AML-193 (cell line): ENCODE results near the gene ATXN10.

Experiments
- DNase-seq, 2 experiments: peaks; one replicate each; lab custom pipeline; 2025; lab: John Stamatoyannopoulos, UW

The ATXN10 gene

DNA sequence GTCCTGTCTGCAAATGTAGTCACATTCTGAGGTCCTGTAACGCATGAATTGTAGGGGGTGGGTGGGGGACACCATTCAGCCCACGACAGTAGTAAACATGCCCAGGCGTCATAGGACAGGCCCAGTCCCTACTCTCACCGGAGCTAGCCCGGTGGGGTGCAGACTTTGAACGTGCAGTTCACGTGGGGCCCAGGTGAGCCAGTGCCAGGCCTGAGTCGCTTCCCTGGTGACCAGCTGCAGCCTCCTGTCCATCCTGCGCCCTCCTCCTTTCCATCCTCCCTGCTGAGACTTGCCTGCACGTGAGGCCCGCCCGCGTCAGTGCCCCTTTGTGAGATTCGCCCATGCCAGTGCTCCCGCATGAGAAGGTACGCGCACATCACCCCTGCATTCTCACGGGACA is 188.6 kb downstream of the ATXN10 start:
- no peak for DNase-seq

DNA sequence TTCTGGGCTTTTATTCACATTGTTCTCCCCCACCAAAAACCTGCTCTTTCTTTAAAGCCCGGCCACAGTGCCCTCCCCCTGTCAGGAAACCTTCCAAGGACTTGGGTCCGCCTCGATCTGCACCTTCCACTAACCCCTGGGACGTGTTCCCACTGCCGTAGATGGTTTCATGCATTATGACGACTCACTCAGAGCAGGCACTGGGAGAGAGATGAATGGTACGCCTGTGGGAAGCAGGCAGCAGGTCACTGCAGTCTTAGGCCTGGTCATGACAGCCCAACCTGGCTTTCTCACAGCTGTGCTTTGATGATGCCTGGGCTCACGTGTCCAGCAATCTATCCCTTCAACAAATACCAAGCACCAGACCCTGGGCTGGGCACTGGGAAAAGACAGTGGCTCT is 189.6 kb downstream of the ATXN10 start:
- DNase-seq = no peak

DNA sequence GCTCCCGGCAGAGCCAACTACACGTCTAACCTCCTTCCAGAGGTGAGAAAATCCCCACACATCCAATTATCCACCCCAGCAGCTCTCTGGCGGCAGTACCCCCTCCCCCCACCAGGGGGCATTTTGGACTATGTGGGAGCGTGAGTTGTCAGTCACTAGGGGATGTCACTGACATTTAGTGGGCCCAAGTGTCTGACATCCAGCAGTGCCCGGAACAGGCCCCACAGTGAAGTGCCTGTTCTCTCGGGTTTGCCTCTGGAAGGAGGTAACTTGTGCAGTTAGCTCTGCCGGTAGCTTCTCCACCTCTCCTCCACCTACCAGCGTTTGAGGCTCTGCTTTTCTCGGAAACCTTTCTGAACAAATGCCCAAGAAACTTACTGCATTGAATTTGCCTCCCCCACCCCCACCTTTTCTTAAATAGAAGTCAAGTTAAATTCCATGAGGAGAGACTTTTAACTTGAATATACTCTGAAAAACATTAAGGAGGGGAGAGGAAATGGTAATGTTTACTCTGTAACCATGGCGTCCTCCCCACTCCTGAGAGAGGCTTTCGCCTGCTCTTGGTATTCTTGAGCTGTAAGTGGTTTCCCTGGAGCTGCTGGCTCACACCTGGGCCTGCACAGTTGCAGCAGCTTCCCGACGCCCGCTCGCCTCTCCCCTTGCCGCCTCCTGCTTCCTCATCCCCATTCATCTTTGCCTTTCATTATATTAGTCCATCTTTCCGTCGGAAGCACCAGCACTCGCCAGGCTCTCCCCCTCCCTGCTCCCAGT is 192.5 kb downstream of the ATXN10 start:
- peak; percentile 28 to 31 for DNase-seq

DNA sequence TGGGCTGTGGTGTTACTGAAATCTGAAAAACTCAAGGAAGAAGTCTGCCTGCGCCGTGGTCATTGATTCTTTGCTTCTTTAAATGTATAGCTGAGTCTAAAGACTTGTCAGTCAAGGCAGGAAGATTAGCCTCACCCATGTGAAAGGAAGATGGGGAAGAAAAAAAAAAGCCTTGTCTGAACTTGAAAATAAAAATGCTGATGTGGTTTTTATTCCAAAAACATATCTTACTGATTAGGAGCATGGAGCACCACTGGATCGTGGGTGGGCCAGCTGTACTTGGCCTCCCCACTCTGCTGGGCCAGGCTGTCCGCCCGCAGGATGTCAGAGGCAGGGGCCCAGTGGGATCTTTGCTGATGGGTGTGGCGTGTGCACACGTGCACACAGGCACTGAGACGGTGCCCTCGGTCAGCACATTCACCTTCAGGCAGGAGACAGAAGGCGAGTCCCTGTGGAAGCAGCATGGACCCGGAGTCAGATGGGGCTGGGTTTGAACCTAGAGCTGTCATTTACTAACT is 193.4 kb downstream of the ATXN10 start:
- no peak for DNase-seq

DNA sequence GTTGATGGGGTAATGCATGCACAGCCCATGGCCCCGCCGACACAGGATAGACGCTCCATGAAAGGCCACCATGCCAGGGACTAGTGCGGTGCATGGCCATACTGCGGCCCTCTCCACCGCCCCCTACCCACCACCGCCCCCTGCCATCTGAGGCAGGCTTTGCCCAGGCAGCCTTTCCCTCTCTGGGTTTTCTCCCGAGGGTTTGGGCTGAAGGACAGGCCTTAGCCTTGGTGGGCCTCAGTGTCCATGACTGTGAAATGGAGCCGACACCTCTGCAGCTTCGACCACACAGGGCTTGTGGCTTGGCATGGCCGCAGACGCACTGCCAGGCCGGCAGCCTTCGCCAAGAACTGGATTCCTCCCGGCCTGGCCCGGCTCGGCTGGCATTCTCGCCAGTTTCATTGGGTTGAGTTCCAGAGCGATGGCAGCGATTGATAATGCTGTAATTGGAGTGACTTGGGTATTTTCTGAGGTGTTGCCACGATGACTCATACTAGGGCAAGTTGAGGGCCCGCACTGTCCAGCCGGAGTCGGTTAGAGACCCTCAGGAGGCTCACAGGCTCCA is 194.0 kb downstream of the ATXN10 start:
- DNase-seq = no peak

DNA sequence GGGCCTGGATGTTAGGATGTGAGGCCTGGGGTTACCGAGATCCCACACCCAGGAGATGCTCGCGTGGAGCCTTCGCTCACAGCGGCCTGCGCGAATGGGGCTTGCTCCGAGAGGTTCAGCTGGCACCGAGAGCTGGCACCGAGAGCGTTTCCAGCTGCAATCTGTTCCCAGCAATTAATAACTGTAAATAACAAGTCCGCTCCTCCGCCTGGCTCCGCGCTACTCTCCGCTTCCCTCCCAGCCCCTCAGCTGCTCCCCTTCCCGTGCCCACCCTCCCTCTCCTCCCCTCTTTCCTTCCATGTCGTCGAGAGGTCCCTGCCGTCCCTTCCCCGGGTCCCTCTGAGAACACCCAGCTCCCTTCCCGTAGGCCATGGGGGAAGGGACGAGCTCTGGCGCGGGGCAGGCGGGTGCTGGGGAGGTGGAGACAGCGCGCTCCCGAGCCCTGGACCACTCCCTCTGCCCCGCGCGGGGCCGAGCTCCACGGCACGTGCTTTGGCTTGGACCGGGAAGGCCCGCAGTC is 194.6 kb downstream of the ATXN10 start:
- DNase-seq = no peak

DNA sequence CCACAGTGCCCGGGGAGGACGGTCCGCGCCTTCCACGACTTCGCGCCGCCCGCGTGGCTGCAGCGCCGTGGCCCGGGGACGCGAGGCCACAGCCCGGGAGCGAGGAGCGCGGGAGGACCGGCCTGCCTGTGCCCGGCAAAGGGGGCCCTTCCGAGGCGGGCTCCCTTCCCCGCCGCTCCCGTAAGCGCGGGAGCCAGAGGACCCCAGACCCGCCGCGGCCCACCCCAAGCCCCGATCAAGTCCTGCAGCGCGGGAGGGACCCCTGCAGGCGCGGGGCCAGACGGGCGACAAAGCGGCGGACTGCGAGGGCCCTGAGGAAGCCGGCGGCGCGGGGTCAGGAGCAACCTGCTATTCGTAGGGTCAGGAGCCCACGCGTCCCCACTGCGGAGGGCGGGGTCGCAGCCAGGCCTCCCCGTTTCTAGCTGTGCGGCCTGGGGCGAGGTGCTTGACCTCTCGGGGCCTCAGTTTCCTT is 195.0 kb downstream of the ATXN10 start:
- DNase-seq = no peak

DNA sequence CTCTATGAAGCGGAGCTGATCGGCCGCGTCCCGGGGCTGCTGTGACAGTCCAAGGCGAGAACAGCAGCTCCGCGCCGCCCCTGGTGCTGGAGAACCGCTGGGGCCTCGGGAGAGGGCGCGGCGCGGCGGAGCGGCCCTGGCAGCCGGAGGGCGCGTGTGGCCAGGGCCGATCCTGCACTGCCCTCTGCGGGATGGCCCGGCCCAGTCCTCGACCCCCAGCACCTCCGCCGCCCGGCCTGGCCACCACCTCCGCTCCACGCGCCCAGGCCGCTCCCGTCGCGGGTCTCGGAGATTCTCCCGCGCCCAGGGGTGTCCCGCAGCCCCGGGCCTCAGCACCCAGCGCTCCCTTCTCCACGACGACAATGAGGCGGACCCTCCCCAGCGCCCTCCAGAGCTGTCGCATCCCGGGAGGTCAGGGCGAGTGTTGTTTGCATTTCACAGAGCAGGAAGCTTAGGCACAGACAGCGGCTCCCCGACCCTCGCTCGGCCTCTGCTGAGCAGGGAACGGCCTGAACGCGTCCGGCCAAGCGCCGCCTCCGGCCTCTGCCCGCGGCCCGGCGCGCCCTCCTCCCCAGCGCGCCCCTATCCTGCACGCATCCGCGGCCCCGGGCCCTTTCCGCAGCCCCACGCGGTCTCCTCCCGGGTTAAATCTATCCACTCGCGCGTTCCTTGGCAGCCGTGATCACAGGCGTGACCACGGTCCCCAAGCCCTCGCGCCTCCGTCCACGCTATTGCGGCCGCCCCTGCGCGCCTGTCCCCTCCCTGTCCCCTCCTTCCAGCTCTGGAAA is 195.7 kb downstream of the ATXN10 start:
- no peak for DNase-seq

DNA sequence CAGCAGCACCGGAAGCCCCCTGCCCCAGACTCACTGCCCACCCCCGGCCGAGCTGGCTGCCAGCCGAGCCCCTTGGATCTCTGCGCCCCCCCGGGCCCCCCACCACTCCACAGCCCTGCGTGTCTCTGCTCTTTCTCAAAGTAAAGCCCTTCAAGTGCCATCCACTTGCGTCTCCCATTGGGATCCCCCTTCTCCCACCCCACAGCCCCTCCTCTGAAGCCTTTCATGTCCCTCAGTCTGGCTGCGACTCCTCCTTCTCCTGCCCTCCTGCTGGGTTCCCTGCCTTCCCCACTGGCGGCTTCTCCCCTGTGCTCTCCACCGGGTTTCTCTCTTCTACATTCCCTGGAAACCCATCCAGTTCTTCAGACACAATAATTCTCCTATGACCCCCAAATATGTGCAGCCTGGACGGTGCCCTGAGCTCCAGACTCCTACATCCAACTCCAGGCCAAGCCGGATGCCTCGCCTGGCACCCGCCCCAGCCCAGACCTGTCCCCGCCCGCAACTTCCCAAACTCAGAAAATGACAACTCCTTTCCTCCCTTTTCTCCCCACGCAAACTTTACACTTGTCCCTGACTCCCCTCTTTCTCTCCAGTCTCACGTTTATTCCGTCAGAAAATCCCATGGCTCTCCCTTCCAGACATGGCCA is 196.4 kb downstream of the ATXN10 start:
- no peak for DNase-seq

DNA sequence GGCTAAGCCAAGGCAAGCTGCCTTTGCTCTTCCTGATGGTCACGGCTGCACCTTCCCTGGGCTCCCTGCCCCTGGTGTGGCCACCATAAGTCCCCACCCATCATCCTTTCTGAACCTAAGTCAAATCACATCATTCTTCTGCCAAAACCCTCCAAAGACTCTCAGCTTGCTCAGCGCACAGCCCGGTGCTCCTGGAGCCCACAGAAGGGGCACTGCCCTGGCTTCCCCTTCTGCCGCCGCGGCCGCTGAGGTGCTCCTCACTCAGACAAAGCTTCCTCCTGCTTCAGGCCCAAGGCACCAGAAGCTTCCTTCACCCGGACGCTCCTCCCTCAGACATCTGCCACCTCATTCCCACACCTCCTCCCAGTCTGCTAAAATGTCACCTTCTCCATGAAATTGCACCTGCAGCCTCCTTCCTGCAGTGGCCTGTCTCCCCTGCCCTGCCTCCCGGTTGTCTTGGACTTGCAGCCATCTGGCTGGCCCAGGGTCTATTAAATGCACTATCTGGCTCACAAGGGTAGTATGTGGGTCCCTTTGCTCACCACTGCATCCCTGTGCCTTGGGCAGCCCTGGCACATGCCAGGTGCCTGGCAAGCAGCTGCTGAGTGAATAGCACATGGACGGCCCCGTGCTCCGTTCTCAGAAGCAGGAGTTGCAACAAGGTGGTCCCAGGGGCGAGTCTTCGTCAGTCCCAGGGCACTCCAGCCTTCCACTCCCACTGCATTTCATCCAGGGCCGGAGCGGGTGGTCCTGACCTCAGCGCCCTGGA is 197.1 kb downstream of the ATXN10 start:
- no peak for DNase-seq

DNA sequence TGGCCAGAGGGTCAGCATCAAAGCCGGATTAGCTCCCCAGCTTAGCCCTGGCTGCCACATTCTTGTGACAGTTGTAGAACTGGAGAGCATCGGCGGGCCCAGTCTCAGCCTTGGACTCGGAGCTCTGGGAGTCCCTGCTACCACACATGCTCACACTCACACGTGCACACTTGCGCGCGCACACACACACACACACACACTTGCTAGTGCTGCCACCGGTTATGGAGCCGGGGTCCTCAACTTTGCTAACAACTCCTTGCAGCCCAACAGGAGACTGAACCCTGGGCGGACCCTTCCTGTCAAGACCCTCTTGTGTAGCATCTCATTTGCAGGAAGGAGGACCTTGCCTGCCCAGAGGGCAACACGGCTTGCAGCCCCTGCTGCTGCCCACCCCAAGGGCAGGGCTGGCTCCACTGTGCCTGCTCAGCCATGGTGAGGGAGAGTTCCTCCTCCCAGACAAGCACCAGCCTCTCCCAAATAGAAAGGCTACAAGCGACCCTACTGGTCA is 197.8 kb downstream of the ATXN10 start:
- DNase-seq = no peak

DNA sequence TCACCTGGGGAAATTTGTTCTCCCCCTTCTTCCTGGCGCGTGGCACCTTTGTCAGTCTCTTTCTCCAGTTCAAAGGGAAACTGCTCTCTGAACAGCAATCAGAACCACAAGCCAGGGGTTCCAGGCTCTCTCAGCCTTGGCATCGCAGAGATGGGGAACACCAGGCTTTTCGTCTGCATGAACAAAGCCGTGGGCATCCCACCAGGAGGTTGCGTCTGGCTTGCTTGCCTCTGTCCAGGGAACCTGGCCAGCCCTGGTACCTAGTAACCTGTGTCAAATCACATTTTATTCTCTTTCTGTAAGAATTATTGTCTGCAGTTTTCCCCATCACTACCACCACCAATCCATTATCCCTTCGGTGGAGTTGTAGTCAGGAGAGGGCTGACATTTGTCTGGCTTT is 198.4 kb downstream of the ATXN10 start:
- DNase-seq = no peak

DNA sequence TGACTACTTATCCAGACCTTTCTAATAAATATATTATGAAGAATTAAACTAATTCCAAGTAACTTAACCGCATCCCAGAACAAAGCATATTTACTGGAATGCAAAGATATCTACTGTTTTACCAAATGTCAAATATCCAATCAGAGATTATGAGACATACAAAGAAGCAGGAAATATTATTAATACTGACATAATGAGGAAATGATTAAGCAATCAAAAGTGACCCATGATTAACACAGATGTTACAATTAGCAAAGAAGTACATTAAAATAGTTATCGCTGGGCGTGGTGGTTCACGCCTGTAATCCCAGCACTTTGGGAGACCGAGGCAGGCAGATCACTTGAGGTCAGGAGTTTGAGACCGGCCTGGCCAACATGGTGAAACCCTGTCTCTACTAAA is 200.1 kb downstream of the ATXN10 start:
- no peak for DNase-seq

DNA sequence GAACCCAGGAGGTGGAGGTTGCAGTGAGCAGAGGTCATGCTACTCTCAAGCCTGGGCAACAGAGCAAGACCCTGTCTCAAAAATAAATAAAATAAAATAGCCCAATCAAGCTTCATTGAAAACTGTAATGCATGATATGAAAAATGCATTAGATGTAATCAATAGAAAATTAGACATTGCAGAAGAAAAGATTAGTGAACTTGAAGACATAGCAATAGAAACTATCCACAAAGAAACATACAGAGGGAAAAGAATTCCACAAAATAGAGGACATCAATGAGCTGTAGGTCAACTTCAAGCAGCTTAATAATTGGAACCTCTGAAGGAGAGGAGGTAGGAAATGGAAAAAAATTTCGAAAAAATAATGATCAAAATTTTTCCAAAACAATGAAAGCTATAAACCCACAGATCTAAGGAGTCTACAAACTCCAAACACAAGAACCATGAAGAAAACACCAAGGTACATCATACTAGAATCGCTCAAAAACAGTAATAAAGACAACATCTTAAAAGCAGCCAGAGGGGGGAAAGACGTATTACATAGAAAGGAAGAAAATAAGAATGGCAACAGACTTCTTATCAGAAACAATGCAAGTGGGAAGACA is 201.1 kb downstream of the ATXN10 start:
- DNase-seq = no peak

DNA sequence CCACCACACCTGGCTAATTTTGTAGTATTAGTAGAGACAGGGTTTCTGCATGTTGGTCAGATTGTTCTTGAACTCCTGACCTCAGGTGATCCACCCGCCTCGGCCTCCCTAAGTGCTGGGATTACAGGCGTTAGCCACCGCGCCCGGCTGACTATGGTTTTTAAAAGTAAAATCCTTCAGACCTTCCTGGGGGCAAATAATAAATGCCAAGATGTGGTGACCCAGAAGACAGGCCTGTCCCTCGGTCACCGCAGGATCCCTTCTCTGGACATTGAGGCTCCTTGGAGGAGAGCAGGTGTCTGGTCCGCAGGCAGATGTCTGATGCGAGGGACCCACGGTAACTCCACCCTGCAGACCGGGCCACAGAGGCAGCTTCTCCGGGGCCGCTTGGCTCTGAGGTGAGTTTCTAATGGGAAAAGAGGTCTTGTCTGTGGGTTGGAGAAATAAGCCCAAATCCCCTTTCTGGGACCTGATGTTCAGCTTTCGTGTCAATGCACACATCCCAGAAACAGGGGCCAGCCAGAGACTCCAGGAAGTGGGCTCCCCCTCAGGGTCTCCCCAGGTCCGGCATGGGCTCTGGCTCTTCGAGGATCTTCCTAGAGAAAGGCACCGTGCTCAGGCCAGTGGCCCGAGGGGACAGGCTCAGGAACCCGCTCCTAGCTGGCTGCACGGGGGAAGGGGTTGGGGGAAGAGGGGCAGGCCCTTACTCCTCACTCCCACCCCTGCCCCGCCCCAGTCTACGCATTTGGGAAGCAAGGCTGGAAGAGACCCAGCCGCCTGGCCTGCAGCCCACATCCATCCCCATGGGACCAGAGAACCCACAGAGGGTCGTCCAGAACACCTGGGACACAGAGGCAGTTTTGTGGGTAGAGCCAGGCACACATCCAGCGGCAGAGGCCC is 204.8 kb downstream of the ATXN10 start:
- no peak for DNase-seq

DNA sequence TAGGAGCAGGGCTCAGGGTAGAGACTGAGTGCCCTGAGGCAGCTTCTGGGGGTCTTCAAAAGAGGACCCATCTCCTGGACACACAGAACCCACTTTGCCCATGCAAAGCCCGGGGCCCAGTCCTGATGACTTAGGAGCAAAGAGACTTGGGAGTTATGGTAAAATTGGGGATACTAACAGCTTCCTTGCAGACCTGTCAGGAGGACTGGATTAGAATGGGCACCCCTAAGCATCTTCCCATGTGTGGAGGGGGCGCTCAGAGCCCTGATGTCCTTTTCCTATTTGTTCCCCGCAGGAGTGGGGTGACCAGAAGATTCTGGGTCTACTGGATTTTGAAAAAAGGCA is 205.4 kb downstream of the ATXN10 start:
- DNase-seq = no peak

DNA sequence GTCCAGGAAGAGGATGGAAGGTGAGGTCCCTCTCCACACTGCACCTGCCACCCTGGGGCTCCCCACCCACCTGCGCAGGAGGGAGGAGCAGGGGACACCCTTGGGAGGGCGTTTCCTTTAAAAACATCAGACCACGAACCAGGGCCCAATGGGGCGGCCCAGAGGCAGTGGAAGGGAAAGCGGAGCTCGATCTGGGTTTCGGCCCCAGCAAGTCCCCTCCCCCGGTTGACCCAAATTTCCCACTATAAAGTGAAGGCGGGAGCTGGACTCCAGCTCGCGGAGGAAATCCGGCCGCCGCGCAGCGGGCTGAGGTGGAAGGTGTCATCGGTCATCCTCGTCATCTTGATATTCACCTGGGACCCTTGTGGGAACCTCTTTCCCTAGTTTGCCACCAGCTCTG is 206.0 kb downstream of the ATXN10 start:
- no peak for DNase-seq

DNA sequence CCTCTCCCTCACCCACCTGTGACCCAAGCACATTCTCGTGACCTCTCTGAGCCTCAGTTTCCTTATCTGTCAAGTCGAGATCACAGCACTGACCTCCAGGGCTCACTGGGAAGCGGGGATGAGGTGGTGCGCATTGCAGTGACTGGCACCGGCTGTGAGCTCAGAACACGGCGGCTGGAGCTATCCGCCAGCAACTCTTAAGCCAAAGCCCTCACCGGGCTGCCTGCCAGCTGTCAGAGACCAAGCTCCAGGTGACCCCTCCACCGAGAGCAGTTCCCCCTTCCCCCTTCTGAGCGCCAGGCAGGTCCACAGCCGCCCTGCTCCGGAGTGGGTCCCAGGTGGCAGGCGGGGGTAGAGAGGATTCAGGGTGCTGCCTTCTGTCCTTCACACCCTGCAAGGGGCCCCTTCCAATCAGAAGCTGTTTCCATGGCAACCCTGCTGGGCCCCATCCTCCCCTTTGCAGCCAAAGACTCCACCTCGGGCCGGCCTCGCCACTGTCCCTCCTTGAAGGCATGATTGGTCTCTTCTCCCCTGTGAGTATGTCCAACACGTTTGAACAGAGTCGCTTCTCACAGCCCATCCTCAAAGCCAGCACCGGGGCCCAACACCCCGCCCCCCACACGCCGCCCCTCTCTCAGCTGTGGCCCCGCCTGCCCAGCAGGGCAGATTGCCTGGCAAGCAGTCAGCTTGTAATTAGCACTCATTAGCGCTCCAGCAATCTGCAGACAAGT is 206.6 kb downstream of the ATXN10 start:
- no peak for DNase-seq
